GM19395 (cell line): ENCODE results near the gene WDR64.
"Not testable (repeated sequence)": the region's sequence is repeated elsewhere in the genome, so short reads cannot be mapped to it uniquely, and the experiment has no call there.

Experiments used
- ATAC-seq: cut with Tn5 transposase; IDR thresholded peaks from one replicate; pipeline ENCODE4 v1.9.1; 2021; ENCODE audit warnings: mild to moderate bottlenecking, moderate library complexity; ENCODE audit not compliant: unreplicated experiment

WDR64 gene

DNA sequence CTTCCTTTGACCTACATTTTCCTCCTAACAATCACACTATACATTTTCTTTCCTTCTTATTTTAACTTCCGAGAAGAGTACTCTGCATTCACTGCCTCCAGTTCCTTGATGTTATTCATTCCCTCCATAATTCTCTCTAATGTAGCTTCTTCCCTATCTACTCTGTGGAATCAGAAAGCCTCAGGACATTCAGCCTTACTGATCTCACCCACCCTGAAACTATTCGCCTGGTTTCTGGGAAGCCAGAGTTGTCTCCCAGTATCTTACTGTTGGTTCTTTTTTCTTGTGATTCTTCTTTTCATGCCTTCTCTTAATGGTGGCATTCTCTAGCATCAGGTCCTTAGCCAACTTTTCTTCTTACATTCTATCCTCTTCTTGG lies 45.5 kb downstream of the WDR64 start:
- no peak for ATAC-seq

DNA sequence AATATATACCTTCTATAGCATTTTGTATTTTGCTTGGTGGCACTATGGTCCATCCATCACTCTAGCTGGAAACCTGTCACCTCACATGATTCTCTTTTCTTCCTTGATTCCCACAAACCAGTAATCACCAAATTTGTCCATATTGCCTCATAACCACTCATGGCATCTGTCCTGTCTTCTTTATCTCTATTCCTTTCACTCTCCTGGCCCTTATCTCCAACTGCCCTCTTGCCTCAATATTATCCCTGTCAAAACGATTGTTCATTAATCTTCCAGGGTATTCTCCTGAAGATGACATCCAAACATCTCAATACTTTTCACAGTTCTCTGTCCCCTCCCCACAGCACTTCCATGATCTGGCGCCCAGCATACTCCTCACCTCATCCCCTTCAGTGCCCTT lies 46.1 kb downstream of the WDR64 start:
- ATAC-seq: no peak

DNA sequence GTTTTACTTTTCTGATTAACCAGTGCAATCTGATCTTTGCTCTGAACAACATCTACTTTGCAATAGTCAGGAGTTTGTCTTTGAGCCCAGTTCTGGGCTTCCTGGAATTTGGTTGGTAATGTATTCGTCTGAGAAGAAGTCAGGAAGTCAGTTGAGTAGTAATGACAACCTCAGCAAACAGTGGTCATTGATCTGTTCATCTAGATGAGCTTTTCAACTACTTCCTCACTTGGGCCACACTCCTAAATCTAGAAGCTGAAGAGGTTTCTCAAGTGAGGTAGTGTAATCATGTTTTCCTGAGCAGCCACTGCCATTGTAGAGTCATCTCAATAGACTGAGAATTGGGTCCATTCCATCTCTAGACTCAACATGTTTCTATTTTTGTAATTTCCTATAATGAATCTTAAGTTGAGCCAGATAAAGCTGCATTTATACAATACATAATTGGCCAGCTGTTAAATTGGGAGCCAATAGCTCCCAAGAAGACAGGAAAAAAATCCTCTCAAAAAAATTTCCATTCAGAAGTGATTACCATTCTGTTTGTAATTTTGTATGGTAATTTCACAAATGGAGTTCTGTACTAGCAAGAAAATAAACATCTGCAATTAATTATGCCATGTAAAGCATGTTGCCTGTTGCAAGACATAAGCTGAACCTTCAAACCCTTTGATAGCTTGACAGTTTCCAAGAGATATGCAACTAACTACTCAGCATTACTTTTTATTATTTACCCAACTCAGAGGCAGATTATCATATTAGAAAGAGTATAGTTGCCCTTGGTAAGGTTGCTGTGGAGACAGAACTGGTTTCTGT lies 49.6 kb downstream of the WDR64 start:
- ATAC-seq: no peak

DNA sequence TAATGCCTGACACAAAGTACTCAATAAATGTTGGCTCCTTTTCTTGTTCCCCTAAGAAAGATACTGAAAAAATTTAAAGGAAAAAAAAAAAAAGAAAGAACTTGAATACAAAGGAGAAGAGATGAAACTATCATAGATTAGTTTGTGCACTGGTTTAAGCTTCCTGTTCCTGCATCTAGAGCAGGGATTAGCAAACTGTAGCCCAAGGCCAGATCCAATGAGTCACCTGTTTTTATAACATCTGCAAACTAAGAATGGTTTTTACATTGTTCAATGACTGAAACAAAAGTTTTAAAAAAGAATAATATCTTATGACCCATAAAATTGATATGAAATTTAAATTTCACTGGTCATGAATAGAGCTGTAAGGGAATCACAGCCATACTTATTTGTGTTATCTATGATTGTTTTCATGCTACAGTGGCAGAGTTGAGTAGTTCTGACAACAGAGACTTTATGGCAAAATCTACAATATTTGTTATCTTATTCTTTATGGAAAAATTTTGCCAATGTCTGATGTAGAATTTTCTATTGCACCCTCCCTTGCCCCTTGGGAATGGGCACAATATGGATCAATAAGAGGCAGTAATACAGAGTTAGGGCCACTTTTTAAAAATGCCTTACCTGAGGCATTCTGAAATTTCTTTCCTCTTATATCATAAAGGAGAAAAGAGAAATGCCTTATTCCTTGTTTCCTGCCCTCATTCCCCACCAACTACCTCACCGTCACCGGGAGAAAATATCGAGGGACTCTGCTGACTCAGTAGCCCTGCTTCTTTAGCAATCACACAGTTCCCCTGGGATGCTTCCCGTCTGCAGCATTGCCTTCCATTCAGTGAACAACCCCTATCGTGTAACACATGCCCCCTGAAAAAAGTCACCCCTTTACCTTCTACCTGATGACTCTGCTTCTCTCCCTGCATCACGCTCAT lies 50.6 kb downstream of the WDR64 start:
- ATAC-seq: no peak

DNA sequence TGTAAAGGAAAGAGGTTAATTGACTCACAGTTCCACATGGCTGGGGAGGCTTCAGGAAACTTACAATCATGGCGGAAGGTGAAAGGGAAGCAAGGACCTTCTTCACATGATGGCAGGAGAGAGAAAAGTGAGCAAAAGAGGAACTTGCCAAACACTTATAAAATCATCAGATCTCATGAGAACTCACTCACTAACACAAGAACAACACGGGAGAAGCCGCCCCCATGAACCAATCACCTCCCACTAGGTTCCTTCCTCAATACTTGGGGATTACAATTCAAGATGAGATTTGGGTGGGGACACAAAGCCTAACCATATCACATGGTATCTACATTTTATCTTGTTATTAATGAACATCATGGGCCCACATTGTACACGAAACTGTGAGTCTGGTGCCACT lies 51.7 kb downstream of the WDR64 start:
- not testable (repeated sequence) for ATAC-seq

DNA sequence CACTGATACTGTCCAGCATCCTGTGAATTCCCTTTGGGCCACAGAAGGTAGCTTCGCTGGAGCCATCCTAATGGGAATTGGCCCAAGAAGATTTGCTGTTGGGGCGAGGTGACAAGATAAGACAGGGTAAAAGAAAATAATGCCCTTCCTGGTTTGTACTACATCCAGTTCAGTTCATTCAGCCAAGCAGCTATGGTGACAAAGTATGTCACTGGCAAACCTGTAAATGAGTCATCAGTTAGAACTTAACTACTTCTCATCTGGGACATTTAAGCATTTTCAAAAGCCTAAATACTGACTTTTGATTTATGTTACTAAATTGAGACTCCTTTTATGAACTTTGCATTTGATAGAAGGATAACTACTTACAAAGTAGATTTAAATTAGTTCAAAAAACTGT lies 54.2 kb downstream of the WDR64 start:
- no peak for ATAC-seq

DNA sequence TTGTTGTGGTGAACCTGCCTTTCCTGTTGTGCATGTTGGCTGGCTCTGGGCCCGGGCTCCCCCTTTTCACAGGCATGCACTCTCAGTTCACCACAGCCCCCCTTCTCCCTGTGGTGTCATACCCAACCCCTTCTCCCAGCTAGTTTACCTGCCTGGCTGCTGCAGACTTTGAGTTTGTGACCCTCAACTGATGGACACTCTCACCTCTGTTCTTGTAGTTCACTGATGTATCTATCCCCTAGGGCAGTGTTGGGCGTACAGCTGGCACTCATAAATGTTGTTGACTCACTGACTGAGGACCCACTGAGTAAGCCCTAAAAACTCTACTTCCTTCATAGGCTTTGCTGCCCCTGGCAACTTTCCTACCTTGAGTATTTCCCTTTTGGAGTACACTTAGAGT lies 54.9 kb downstream of the WDR64 start:
- no peak for ATAC-seq

DNA sequence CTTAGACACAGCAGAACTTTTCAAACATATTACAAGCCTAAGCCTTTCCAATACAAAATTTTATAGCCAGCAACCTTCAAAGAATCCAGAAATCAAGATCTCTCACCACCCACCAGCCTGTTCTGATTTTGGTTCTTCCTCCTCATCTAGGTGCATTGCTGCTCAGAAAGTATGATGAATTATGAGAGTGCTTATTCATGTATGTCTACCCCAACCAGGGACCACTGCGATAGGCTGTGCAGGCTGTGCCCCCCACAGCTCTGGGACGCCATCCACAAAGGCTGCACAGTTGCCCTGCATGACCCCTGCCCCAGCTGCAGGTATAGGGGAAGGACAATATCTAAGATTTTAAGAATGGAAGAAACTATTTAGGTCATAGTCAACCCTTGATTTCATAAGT lies 55.4 kb downstream of the WDR64 start:
- no peak for ATAC-seq

DNA sequence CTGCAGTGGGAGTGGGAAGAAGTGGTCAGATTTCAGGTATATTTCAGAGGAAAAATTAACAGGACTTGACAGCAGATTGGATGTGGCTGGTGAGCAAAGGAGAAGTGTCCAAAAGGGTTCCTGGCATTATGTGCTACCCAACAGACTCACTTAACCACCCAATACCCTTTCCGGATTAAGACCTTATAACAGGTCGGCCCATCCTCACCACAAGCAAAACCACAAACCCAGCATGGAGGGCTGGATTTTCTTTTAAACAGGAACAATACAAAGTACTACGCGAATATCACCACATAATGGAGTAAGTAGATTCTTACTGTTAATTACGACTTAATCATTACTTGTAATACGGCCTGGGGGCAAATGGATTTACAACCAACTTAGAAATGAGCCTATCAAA lies 59.2 kb downstream of the WDR64 start:
- ATAC-seq: no peak

DNA sequence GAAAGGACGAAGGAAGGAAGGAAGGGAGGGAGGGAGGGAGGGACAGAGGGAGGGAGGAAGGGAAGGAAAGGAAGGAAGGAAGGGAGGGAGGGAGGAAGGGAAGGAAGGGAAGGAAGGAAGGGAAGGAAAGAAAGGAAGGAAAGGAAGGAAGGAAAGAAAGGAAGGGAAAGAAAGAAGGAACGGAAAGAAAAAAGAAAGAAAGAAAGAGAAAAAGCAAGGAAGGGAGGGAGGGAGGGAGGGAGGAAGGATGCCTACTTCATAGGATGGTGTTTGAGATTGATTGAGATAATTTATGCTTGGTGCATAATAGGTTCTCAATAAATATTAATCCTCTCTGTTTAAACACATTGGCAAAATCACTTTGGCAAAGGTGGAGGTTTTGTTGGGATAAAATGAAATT lies 61.2 kb downstream of the WDR64 start:
- no peak for ATAC-seq

DNA sequence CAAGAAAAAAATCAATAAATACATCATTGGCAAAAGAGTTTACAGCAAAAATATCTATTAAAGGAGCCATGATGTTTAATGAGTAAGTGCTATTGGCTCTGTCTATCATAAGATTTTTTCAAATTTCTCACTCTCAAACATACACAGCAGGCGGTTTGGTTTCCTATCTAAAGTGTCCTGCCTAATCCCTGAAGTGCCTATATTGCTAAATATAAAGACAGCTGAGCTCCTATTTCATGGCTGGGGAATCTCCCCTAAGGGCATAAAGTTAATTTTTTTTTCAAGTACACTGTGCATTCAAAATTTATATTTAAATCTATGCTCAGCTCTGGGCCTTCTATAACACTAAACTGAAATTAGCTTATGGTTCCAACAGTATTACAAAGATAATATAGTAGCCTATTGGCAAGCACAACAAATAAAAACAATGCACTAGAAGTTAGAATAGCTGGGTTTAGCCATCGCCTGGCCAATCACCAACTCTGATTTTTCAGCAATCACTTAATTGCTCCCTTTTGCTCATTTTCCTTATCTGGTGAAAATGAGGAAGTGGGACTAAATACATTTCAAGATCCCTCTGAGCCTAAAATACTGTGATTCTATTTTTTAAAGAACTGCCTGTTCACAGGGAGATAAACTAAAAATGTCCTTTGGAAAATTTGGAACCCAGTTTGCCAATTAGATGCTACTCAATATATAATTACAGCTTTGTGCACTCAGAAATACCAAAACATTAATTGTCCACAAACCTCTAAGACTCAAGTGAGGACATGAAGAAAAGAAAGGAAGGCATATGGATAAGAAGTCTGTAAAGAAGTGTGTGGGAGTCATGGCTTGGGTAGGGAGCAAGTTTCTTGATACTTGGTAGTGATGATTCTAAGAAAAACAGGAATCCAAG lies 62.5 kb downstream of the WDR64 start:
- ATAC-seq: no peak

DNA sequence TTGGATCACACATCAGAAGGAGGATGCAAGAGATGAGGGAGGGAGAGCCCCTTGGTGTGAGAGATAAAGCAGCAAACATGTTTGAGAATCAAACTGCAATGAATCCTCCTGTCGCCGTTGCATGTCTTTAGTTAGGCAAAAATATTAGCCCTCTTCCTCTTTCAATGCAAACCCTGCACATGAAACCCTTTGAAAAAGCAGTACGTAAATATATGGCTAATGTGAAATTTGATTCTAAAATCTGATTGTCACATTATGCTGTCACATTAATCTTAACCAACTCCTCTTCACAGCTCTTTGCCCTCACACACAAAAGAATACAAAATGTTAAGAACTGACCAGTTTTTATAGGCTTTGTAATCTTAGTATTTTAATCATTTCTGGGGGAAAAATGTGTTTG lies 63.4 kb downstream of the WDR64 start:
- ATAC-seq: no peak

DNA sequence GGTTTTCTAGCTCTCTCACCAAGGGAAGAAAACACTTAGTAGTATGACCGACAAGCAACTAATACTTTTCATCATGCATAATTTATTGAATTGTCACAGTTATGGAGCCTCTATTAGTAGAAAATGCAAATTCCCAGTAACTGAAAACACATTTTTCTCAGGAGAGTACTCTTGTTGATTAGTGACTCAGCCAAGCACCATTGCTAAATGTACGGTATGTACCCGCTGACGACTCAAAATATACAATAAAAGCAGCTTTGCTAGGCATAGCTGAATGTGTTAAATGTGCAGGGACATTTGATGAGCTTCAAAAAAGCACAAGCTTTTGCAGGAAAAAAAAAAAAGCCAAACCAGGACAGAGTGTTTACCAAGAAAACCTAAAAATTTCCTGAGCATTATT lies 63.9 kb downstream of the WDR64 start:
- no peak for ATAC-seq

DNA sequence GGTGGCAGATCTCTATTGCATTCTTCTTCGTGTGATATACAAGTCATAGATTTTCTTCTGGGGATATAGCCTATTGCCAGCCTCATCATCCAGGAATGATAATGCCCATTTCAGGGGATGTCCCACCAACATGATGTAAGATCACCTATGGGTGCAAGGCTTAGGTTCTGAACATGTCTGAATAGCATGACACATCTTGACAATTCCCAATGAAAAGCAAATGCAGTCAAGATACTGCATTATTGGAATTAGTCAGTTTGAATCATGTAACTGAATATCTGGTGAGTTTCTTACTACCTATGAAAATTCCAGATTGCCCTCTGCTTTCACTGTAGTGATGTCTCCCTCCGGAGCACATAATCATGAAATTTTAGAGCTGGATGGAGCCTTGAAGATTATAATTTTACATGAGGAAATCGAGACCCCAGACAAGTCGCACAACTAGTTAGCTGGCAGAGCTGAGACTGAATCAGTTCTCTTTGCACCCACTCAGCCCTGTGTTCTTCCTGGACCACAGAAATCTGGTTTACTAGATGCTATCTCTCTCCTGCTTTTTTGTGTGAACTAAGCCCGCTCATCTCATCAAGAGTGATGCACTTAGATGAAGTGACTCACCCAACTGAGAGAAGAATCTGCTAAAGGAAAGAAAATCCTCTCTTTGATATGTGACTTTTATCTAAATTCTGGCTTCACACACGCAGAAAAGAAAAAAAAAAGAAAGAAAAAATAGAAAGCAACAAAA lies 65.0 kb downstream of the WDR64 start:
- no peak for ATAC-seq

DNA sequence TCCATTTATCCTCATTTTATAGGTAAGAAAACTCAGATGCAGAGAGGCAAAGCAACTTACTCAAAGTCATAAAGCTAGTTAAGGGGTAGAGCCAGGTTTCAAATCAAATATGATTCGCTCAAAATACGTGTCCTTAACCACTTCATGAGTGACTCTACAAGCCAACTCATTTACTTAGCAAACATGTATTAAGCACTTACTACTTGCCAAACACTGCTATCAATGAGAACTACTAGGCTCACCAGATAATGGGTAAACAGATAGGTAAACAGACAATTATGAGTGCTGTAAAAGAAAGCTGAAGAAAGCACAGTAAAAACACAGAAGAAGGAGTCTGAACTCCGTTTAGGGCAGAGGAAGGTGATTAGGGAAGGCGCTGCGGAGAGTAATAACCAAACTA lies 65.9 kb downstream of the WDR64 start:
- ATAC-seq: no peak

DNA sequence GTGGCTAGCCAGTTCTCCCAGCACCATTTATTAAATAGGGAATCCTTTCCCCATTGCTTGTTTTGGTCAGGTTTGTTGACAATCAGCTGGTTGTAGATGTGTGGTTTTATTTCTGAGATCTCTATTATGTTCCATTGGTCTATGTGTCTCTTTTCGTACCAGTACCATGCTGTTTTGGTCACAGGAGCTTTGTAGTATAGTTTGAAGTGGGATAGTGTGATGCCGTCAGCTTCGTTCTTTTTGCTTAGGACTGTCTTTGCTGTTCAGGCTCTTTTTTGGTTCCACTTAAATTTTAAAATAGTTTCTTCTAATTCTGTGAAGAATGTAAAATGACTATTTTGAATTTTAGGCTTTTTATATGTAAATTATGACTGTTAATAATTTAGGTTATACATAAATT lies 68.9 kb downstream of the WDR64 start:
- no peak for ATAC-seq

DNA sequence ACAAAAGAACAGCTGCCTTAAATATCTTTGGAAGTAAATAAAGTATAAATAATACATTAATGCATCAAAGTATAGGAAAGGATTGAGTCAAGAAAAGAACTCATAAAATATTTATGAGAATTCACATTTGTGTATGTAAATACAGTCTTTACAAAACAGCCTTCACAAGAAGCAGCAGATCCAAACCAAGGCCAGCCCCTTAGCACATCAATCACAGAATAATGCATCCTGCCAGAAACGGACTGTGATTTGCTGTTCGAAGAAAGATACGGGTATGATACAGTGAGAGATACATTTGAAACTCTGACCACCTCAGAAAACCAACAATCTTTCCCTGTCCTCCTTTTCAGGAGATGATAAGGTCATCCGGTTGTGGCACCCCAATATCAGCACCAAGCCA lies 70.9 kb downstream of the WDR64 start:
- ATAC-seq: no peak

DNA sequence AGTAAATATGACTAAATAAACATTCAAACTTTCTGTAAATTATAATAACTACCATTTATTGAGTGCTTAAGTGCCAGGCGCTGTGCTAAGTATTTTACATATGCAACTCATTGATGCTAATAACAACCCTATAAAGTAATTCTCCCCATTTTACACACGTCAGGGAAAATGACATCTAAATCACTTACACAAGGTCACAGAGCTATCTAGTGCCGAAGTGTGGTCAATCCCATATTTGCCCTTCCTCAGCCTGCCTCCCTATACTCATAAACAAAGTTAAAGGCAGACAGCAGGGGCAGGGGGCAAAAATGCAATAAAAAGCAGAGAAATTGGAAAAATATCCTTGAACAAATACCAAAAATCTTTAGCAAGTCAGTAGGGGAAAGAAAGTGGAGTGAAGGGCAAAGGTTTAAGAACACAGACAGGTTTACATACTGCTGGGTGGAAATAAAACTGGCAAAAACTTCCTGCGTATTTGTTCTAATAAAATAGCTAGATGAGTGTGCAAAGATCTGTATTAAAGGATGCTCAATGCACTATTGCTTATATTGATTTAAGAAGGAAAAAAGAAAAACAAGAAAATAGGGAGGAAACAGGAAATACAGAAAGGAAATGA lies 72.8 kb downstream of the WDR64 start:
- ATAC-seq: no peak

DNA sequence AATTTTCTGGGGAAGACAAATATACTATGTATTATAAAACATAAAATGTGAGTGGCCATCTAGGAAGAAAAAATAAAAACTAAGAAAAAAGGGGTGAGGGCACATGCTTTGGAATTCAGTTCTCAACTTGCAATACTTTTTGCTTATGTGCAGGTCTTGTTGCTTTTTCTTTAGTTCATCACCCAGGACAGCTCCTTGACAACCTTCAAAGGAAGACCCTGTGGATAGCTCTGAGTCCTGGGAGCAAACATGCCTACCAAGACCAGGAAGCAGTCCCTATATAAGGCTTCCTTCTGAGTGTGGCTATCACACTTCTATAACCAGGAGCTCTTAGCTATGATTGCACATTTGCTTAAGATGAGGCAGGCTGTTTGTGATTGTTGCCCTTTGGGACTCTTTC lies 78.0 kb downstream of the WDR64 start:
- no peak for ATAC-seq

DNA sequence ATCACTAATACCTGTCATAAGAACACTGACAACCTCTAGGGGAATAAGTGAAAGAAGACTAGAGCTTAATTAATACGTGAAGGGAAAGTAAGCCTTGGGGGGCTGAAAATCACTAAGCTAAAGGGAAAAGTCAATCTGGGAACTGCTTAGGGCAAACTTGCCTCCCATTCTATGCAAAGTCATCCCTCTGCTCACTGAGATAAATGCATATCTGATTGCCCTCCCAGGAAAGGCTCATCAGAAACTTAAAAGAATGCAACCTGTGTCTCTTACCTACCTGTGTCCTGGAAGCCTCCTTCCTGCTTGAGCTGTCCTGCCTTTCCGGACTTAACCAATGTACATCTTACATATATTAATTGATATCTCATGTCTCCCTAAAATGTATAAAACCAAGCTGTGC lies 81.8 kb downstream of the WDR64 start:
- no peak for ATAC-seq
